CD14-positive monocyte (primary cell): Measurements from ENCODE around the gene RPS24. TPM values are rescaled to one million over a fixed set of nuclear protein-coding genes. Genes with fewer than 3 reads are reported as not detected.

ENCODE experiments used
- DNase-seq, 3 donors: peaks; one replicate each; pipeline ENCODE4 v3.0.0-alpha.2; 2011 to 2022
- H2AFZ ChIP-seq: 2 replicates; pipeline ENCODE4 v1.6.0; 2012; ENCODE audit warnings: mild to moderate bottlenecking, low read depth, low read length, inconsistent platforms; ENCODE audit not compliant: insufficient read depth, poor library complexity, severe bottlenecking
- H3K27ac ChIP-seq, 2 donors: 1 replicate in 1 of 2; 2 replicates in 1 of 2; pipeline ENCODE4 v1.5.1; 2012 to 2013; ENCODE audit warnings: low read length in 2 of 2, control low read depth in 1 of 2, inconsistent platforms in 1 of 2, low read depth in 1 of 2, mild to moderate bottlenecking in 1 of 2
- H3K27me3 ChIP-seq, 2 donors: one replicate each; pipeline versions ENCODE4 v1.6.0 to v1.6.1; 2011 to 2013; ENCODE audit warnings: low read length in 2 of 2; ENCODE audit not compliant: control insufficient read depth in 2 of 2, insufficient read depth in 2 of 2
- H3K36me3 ChIP-seq, 2 donors: replicated peaks in 1 of 2; 1 replicate in 1 of 2; 2 replicates in 1 of 2; pipeline versions ENCODE4 v1.5.1 to v1.6.1; 2012 to 2013; ENCODE audit warnings: low read length in 2 of 2, control low read depth in 1 of 2, inconsistent platforms in 1 of 2, mild to moderate bottlenecking in 1 of 2; ENCODE audit not compliant: insufficient read depth in 2 of 2, control insufficient read depth in 1 of 2
- H3K4me1 ChIP-seq, 2 donors: 1 replicate in 1 of 2; 2 replicates in 1 of 2; pipeline versions ENCODE4 v1.5.1 to v1.6.1; 2012 to 2013; ENCODE audit warnings: low read length in 2 of 2, control low read depth in 1 of 2, inconsistent platforms in 1 of 2, mild to moderate bottlenecking in 1 of 2, moderate library complexity in 1 of 2; ENCODE audit not compliant: insufficient read depth in 2 of 2, control insufficient read depth in 1 of 2
- H3K4me2 ChIP-seq: replicated peaks from 2 replicates; pipeline ENCODE3; 2012; ENCODE audit warnings: low read length, moderate library complexity, mild to moderate bottlenecking; ENCODE audit not compliant: poor library complexity, severe bottlenecking; ENCODE audit errors: extremely low read depth
- H3K4me3 ChIP-seq, 3 experiments: fragments of 200-600 bp in 1 of 3; sonication (generic) in 1 of 3; replicated peaks in 1 of 3; 1 replicate in 2 of 3; 2 replicates in 1 of 3; pipeline ENCODE4 v1.5.1; 2011 to 2013; ENCODE audit warnings: low read length in 3 of 3, mild to moderate bottlenecking in 3 of 3, control low read depth in 2 of 3, low read depth in 2 of 3, inconsistent platforms in 1 of 3, moderate library complexity in 1 of 3
- H3K79me2 ChIP-seq: 2 replicates; pipeline ENCODE4 v1.6.0; 2012; ENCODE audit warnings: mild to moderate bottlenecking, control low read depth, inconsistent platforms, low read length, moderate library complexity; ENCODE audit not compliant: insufficient read depth
- H3K9ac ChIP-seq: 2 replicates; pipeline ENCODE4 v1.6.0; 2017; ENCODE audit warnings: low read length, mild to moderate bottlenecking; ENCODE audit not compliant: insufficient read depth, poor library complexity, severe bottlenecking
- H3K9me3 ChIP-seq, 2 donors: replicated peaks in 1 of 2; 1 replicate in 1 of 2; 2 replicates in 1 of 2; pipeline versions ENCODE4 v1.5.1 to v1.6.1; 2012 to 2013; ENCODE audit warnings: low read length in 2 of 2, control low read depth in 1 of 2; ENCODE audit not compliant: control insufficient read depth in 1 of 2, insufficient read depth in 1 of 2
- H4K20me1 ChIP-seq: 2 replicates; pipeline ENCODE4 v1.6.0; 2012; ENCODE audit warnings: mild to moderate bottlenecking, low read length, control low read depth, moderate library complexity; ENCODE audit not compliant: insufficient read depth
- H3K27ac Mint-ChIP-seq, 7 donors: one replicate each; pipeline ENCODE4 v1.8.0; 2020; ENCODE audit warnings: mild to moderate bottlenecking in 7 of 7, mixed read lengths in 7 of 7, moderate library complexity in 6 of 7, inconsistent platforms in 2 of 7
- H3K27me3 Mint-ChIP-seq, 3 donors: one replicate each; pipeline ENCODE4 v1.8.0; 2021 to 2022; ENCODE audit warnings: low read depth in 3 of 3, mild to moderate bottlenecking in 3 of 3, mixed read lengths in 3 of 3, moderate library complexity in 3 of 3, inconsistent platforms in 1 of 3
- H3K36me3 Mint-ChIP-seq, 2 donors: one replicate each; pipeline ENCODE4 v1.8.0; 2020; ENCODE audit warnings: mixed read lengths in 2 of 2, inconsistent platforms in 1 of 2, mild to moderate bottlenecking in 1 of 2
- H3K4me1 Mint-ChIP-seq: one replicate; pipeline ENCODE4 v1.8.0; 2020; ENCODE audit warnings: mild to moderate bottlenecking, mixed read lengths
- H3K4me3 Mint-ChIP-seq, 2 donors: one replicate each; pipeline ENCODE4 v1.8.0; 2020; ENCODE audit warnings: mild to moderate bottlenecking in 2 of 2, mixed read lengths in 2 of 2, moderate library complexity in 1 of 2
- H3K9me3 Mint-ChIP-seq, 7 donors: one replicate each; pipeline ENCODE4 v1.8.0; 2020 to 2022; ENCODE audit warnings: mixed read lengths in 7 of 7, mild to moderate bottlenecking in 6 of 7, moderate library complexity in 6 of 7, inconsistent platforms in 2 of 7
- CTCF ChIP-seq: fragments of 200-600 bp; IDR thresholded peaks from one replicate; pipeline ENCODE4 v1.8.0; 2022; ENCODE audit warnings: antibody characterized with exemption, mild to moderate bottlenecking
- WGBS: methylation state at CpG from one replicate; pipeline ENCODE4 v1.1.5; 2013; ENCODE audit warnings: missing lambda C conversion rate; ENCODE audit not compliant: insufficient coverage; 5-methylcytosine and 5-hydroxymethylcytosine counted together
- intact Hi-C, 2 donors: fragments of 100-400 bp; cut with micrococcal nuclease; formaldehyde crosslinking; loops; one replicate each; pipeline versions ENCODE4 v1.15.0 to v1.15.1; 2023
- polyA plus RNA-seq, 3 donors: library from polyadenylated mRNA; depleted of rRNA in 1 of 3; unstranded in 2 of 3; stranded (reverse) in 1 of 3; fragments of 300-500 nt in 2 of 3; fragments of >200 nt in 1 of 3; fragmentation: Illumina TruSeq in 2 of 3; gene quantifications; 1 replicate in 2 of 3; 2 replicates in 1 of 3; pipeline ENCODE4 v1.2.3, GENCODE V29; 2012 to 2021

The RPS24 gene
- polyA plus RNA-seq, 3 donors = 801 to 2,073 (median 840) TPM

GRCh38 chr10:78002541-78003288, 30.9 kb upstream of the RPS24 start:
- no peak for DNase-seq
- no CpG with 5 or more reads among the region's 4 CpGs for WGBS
- no peaks in the 10 kb centered on the region for H3K4me1 Mint-ChIP-seq

More at GRCh38 chr10:78002541-78003288, 30.9 kb upstream of the RPS24 start:
- Histone ChIP-seq H3K27ac (no peak overlapping the region), H3K36me3 (peaks cover 84 to 87% of the 10 kb centered on the region in 2 donors), H3K9ac (no peak overlapping the region), H3K4me3 (no peak overlapping the region), H4K20me1 (no peaks in the 10 kb centered on the region), H3K9me3 (no peaks in the 10 kb centered on the region), H2AFZ (no peak overlapping the region), H3K79me2 (no peaks in the 10 kb centered on the region), H3K27me3 (no peaks in the 10 kb centered on the region), H3K4me1 (no peaks in the 10 kb centered on the region), H3K4me2 (no peak overlapping the region)
- Mint-ChIP-seq H3K27me3 (no peaks in the 10 kb centered on the region), H3K36me3 (peaks cover 83 to 95% of the 10 kb centered on the region in 2 donors), H3K27ac (no peak overlapping the region), H3K4me3 (no peak overlapping the region), H3K9me3 (peaks cover 0 to 5% (median 0%) of the 10 kb centered on the region in 7 donors)
- no peak for TF ChIP-seq CTCF
- intact Hi-C loops = no loop called here
